Measurements from ENCODE around the gene COL4A3.

- no peak for TF ChIP-seq POLR2A (IDR thresholded peaks at IDR 0.05)
- TF ChIP-seq CTCF (IDR thresholded peaks at IDR 0.05): no peak
These were observed 37.2 kb upstream of the COL4A3 start for GRCh38 chr2:227127201-227127600.

Measured in heart left ventricle (tissue), 13 donors.